GM20431 (cell line): ENCODE measurements around the gene PHLDB1.

ENCODE experiments used
- in situ Hi-C: fragments of 300-500 bp; cut with MseI, MboI; formaldehyde crosslinking; loops from one replicate; pipeline ENCODE4 v1.15.0; 2020; ENCODE audit warnings: low sequenced_read_pairs; ENCODE audit not compliant: unreplicated experiment

Gene PHLDB1

GRCh38 chr11:118677977-118678376, 70.6 kb downstream of the PHLDB1 start:
- in situ Hi-C loops = loop anchor here (25.0 kb wide), 1 partner anchor 284 kb away; the partner anchor contains the start of genes FOXR1 and UPK2

GRCh38 chr11:118678908-118679307, 71.5 kb downstream of the PHLDB1 start:
- in situ Hi-C loops = loop anchor here (25.0 kb wide), 1 partner anchor 283 kb away; the partner anchor contains the start of genes FOXR1 and UPK2

GRCh38 chr11:118679483-118679882, 72.1 kb downstream of the PHLDB1 start, which contains the start of gene TREH:
Gene TREH, minus strand, starts transcription at chr11:118679650. Its CDS starts 23 bp downstream, at chr11:118679627.
- in situ Hi-C loops = loop anchor here (25.0 kb wide), 1 partner anchor 283 kb away; the partner anchor contains the start of genes FOXR1 and UPK2

GRCh38 chr11:118682372-118682771, 75.0 kb downstream of the PHLDB1 start:
- in situ Hi-C loops = loop anchor here (25.0 kb wide), 1 partner anchor 280 kb away; the partner anchor contains the start of genes FOXR1 and UPK2

- in situ Hi-C loops = loop anchor here (25.0 kb wide), 1 partner anchor 279 kb away; the partner anchor contains the start of genes FOXR1 and UPK2
These were observed 75.5 kb downstream of the PHLDB1 start for GRCh38 chr11:118682939-118683338.

- in situ Hi-C loops = loop anchor here (25.0 kb wide), 1 partner anchor 278 kb away; the partner anchor contains the start of genes FOXR1 and UPK2
These were observed 76.8 kb downstream of the PHLDB1 start for GRCh38 chr11:118684187-118684586.

- in situ Hi-C loops = loop anchor here (25.0 kb wide), 1 partner anchor 274 kb away; the partner anchor contains the start of genes FOXR1 and UPK2
These were observed 80.5 kb downstream of the PHLDB1 start for GRCh38 chr11:118687906-118688305.

- in situ Hi-C loops = loop anchor here (25.0 kb wide), 1 partner anchor 274 kb away; the partner anchor contains the start of genes FOXR1 and UPK2
These were observed 80.9 kb downstream of the PHLDB1 start for GRCh38 chr11:118688339-118688738.

GRCh38 chr11:118688851-118689502, 81.6 kb downstream of the PHLDB1 start:
- in situ Hi-C loops = loop anchor here (25.0 kb wide), 1 partner anchor 273 kb away; the partner anchor contains the start of genes FOXR1 and UPK2

- in situ Hi-C loops = loop anchor here (25.0 kb wide), 1 partner anchor 273 kb away; the partner anchor contains the start of genes FOXR1 and UPK2
These were observed 82.1 kb downstream of the PHLDB1 start for GRCh38 chr11:118689503-118689851.

- in situ Hi-C loops = loop anchor here (25.0 kb wide), 1 partner anchor 272 kb away; the partner anchor contains the start of genes FOXR1 and UPK2
These were observed 82.6 kb downstream of the PHLDB1 start for GRCh38 chr11:118689852-118690552.

- in situ Hi-C loops = loop anchor here (25.0 kb wide), 1 partner anchor 272 kb away; the partner anchor contains the start of genes FOXR1 and UPK2
These were observed 83.3 kb downstream of the PHLDB1 start for GRCh38 chr11:118690553-118691304.

- in situ Hi-C loops = loop anchor here (25.0 kb wide), 1 partner anchor 270 kb away; the partner anchor contains the start of genes FOXR1 and UPK2
These were observed 84.8 kb downstream of the PHLDB1 start for GRCh38 chr11:118691926-118692830.

- in situ Hi-C loops = loop anchor here (25.0 kb wide), 1 partner anchor 268 kb away; the partner anchor contains the start of genes FOXR1 and UPK2
These were observed 86.8 kb downstream of the PHLDB1 start for GRCh38 chr11:118694185-118694584.

- in situ Hi-C loops = loop anchor here (25.0 kb wide), 1 partner anchor 268 kb away; the partner anchor contains the start of genes FOXR1 and UPK2
These were observed 87.4 kb downstream of the PHLDB1 start for GRCh38 chr11:118694771-118695170.

GRCh38 chr11:118696673-118697226, 89.3 kb downstream of the PHLDB1 start:
- in situ Hi-C loops = loop anchor here (25.0 kb wide), 1 partner anchor 266 kb away; the partner anchor contains the start of genes FOXR1 and UPK2

- in situ Hi-C loops = loop anchor here (25.0 kb wide), 1 partner anchor 265 kb away; the partner anchor contains the start of genes FOXR1 and UPK2
These were observed 89.9 kb downstream of the PHLDB1 start for GRCh38 chr11:118697346-118697745.
